HG03175 (cell line): ENCODE measurements around the gene ZSCAN20.
"Not testable (repeated sequence)": the region's sequence is repeated elsewhere in the genome, so short reads cannot be mapped to it uniquely, and the experiment has no call there.

Source experiments
- ATAC-seq: cut with Tn5 transposase; IDR thresholded peaks from one replicate; pipeline ENCODE4 v1.9.1; 2021; ENCODE audit warnings: mild to moderate bottlenecking, moderate library complexity; ENCODE audit not compliant: unreplicated experiment

The ZSCAN20 gene

DNA sequence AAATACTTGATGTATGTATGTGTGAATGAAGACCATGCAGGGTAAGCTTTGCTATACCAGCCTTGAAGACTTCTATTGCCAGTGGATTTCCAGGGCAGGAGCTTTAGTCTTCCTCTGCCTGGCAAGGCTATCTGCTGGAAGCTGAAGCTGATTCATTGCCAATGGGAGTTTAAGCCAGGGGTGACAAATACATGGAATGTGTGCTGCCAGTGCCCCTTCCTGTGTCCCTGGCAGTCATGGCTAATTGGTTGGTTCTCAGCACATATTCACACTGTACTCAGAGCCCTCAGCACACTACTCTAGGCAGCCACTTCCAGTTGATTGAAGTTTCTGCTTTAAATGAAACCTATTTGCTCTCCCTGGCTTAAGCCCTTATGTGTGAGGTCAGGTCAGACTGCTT, 1.5 kb downstream of the ZSCAN20 start:
- ATAC-seq: no peak

GRCh38 chr1:33477451-33477850, 5.0 kb downstream of the ZSCAN20 start:
- no peak for ATAC-seq

DNA sequence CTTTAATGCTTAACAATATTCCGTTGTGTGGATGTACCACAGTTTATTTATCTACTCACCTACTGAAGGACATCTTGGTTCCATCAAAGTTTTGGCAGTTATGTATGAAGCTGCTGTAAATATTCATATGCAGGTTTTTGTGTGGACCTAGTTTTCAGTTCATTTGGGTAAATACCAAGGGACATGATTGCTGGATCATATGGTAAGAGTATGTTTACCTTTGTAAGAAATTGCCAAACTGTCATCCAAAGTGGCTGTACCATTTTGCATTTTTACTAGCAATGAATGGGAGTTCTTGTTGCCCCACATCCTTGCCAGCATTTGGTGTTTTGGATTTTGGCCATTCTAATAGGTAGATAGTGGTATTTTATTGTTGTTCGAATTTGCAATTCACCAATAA, 10.0 kb downstream of the ZSCAN20 start:
- no peak for ATAC-seq

GRCh38 chr1:33488624-33489023, 16.2 kb downstream of the ZSCAN20 start:
- ATAC-seq: no peak

DNA sequence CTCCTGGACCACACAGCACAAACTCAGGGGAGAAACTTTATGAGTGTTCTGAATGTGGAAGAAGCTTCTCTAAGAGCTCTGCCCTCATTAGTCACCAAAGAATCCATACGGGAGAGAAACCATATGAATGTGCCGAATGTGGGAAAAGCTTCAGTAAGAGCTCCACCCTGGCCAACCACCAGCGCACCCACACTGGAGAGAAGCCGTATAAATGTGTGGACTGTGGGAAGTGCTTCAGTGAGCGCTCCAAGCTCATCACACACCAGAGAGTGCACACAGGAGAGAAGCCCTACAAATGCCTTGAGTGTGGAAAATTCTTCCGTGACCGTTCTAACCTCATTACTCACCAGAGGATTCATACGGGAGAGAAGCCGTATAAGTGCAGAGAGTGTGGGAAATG, 22.5 kb downstream of the ZSCAN20 start:
- no peak for ATAC-seq

GRCh38 chr1:33497410-33497809, 25.0 kb downstream of the ZSCAN20 start:
- no peak for ATAC-seq

GRCh38 chr1:33500547-33500946, 28.1 kb downstream of the ZSCAN20 start:
- ATAC-seq: no peak

DNA sequence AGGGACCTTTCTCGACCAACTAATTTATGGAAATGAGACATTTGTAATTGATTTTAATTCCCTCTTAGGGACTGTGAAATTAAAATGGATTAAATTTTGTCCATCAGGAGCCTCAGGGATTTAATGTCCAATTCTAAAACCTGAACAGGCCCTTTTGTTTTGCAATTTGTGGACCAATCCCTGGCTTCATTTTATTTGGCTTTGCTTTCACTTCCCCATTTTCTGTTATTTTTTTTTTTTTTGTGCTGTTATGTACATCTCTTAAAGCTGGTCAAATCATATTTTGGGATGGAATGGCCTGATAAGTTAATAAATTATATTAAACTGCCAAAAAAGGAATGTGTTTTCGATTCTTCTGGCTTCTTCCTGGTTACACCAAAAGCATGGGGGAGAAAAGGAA, 28.9 kb downstream of the ZSCAN20 start:
- ATAC-seq: no peak

DNA sequence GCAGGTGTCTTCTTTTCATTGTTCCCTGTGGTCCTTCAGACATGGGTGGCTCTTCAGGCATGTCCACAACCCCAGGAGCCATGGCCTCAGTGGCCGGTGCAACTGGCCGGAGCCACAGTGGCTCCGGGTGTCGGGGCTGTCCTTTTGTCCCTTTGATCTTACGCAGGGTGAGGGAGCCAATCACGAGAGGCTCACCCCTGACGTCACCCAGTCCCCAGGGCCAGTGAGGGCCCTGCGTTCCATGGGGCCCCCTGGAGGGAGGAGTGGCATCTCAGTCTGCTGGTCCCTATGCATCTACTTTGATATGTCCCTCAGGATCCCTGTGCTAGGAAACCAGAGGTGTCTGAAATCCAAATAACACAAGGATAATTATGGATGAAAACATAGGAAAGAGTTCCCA, 29.3 kb downstream of the ZSCAN20 start:
- no peak for ATAC-seq

DNA sequence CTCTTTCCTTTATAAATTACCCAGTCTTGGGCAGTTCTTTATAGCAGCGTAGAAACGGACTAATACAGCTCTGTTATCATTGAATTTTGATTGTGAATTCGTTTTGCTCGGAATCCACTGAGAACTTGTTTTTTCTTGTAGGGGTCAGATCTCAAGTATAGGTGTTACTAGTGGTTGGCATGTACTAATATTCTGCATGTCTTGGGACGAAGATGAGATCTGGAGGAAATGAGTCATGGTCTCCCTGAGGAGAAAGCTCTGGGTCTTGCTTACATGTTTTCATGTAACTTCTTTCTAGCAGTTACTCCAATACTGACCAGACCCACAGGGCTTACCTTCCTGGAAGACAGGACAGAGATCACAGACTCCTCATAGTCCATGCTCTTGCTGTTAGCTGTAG, 30.3 kb downstream of the ZSCAN20 start:
- ATAC-seq: no peak

DNA sequence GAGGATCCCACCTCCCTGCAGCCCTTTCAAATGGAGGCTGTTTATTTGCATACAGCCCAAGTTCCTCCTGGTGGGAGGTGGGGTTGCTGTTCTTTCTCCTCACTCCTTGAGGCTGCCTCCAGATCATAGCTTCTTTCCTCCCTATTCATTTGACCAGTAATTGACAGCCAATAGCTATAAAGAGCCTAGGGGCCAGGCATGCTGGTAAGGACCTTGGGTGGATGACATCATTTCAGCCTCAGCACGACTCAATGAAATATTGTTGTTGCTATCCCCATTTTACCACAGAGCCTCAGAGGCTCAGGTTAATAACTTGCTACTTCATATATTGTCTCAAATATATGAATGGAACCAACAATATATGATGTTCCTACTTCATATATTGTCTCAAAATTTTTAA, 31.1 kb downstream of the ZSCAN20 start:
- no peak for ATAC-seq

GRCh38 chr1:33507661-33508060, 35.2 kb downstream of the ZSCAN20 start:
- ATAC-seq: no peak

DNA sequence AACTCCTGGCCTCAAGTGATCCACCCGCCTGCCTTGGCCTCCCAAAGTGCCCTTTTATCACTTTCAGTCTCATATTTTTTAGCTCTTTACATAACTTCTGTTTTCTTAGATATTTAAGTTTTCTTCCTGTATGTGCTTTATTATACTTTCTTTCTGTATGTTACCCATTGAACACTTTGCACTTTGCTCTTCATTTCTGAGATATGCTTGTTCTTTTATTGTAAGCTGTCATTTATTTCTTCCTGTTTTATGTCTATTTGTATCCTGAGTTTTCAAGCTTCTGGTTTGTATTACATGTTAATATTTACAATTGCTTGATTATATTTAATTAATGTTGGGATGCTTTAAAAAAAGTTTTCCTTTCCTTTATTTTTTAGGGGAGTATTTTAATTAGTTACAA, 35.7 kb downstream of the ZSCAN20 start:
- ATAC-seq: no peak

- ATAC-seq: not testable (repeated sequence)
Measured at GRCh38 chr1:33509276-33509675, 36.8 kb downstream of the ZSCAN20 start.

DNA sequence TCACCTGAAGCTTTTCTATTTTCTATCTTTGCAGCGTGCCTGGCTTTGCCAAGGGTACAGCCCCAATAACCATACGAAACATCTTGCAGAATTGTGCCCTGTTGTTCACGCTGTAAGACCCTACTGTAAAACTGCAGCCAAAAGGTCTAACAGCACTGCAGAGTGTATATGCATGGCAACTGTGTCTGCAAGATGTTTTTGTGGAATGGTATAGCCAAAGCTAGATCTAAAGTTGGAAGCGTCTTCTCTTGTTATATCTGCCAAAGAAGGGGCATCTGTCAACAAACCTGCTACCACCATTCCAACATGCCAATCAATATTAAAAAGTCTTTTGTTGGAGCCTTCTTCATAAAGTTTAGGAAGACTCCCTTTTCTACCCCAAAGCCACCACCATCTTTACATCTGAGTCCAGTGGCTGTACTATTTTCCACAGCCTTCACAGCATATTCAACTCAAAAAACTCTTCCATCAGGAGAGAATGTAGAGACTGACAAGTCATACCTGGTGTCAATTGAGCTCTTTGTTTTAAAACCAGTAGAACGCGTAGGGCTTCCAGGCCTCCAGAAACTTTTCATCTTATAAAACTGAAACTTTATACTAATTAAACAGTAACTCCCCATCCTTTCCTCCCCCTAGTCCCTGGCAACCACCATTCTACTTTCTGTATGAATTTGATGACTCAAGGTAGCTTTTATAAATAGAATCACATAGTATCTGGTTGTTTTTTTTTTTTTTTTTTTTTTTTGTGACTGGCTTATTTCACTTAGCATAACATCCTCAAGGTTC, 40.0 kb downstream of the ZSCAN20 start:
- no peak for ATAC-seq

- ATAC-seq: no peak
Measured at GRCh38 chr1:33515112-33515511, 42.7 kb downstream of the ZSCAN20 start.

DNA sequence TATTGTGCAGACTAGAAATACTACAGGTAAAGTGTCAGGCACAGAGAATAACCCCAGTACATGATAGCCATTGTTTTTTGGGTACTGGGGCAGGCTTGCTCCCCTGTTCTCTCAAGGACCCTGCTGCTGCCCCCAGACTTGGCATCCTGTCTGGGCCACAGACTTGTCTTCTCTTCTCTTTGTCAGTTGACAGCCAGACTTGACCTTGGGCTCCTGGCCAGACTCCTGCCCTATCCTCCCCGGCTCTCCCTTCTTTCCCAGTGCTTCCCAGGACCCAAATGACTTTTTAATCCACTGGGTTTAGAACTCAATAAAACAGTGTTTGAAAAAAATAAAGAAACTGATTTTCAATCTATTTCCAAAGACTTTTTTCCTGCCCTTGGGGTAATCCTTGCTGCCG, 43.2 kb downstream of the ZSCAN20 start:
- ATAC-seq: no peak

- ATAC-seq: no peak
Measured at GRCh38 chr1:33516428-33516827, 44.0 kb downstream of the ZSCAN20 start.

GRCh38 chr1:33516891-33517567, 44.6 kb downstream of the ZSCAN20 start:
- no peak for ATAC-seq

GRCh38 chr1:33517596-33518250, 45.3 kb downstream of the ZSCAN20 start:
- no peak for ATAC-seq

DNA sequence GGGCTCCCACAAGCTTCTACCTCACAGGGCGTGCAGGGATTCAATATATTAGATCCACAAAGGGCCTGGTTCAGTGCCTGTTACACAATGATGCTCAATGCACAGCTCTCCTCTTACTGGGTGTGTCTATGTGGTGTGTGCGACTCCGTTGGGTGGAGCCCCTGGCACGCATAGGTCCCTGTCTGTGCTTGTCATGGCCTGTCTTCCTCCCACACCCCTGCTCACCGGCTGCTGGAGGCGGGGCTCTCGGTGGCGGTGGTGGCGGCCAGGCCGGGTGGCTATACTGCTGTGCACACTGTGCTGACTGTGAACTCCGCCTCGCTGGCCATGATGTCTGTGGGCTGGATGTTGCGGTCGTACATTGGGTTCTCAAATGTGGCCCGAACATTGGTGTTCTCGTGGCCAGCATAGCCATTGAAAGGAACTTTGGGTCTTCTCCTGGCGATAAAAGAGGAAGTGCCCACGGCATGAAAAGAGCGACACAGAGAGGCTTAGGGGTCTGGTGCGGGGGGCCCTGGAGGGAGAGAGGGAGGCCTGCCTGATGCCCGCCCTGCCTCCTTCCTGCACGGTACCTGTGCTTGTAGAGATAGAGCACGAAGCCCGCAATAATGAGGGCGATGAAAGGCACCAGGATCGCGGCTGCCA, 46.9 kb downstream of the ZSCAN20 start:
- no peak for ATAC-seq

- ATAC-seq: no peak
Measured at GRCh38 chr1:33524586-33524985, 52.1 kb downstream of the ZSCAN20 start.
